KG1 (cell line): ENCODE data around the gene C16orf89.
A peak's percentile ranks its signal among the peaks of the same experiment; 100 is the strongest.
"Not testable (repeated sequence)": the region's sequence is repeated elsewhere in the genome, so short reads cannot be mapped to it uniquely, and the experiment has no call there.

Source experiments
- DNase-seq: peaks from one replicate; lab custom pipeline; 2025; lab: John Stamatoyannopoulos, UW

C16orf89 gene

GRCh38 chr16:5065813-5066212 is at the start of gene C16orf89:
Gene C16orf89 (minus strand): TSS chr16:5065956. CDS start chr16:5065908, 48 bp downstream.
- no peak for DNase-seq

GRCh38 chr16:5110933-5111332 is 45.2 kb upstream of the C16orf89 start:
- not testable (repeated sequence) for DNase-seq

GRCh38 chr16:5108505-5109158 is 42.9 kb upstream of the C16orf89 start:
- no peak for DNase-seq

GRCh38 chr16:5105039-5105438 is 39.3 kb upstream of the C16orf89 start:
- DNase-seq = not testable (repeated sequence)

GRCh38 chr16:5103296-5104032 is 37.7 kb upstream of the C16orf89 start:
- not testable (repeated sequence) for DNase-seq

GRCh38 chr16:5099174-5099573 is 33.4 kb upstream of the C16orf89 start:
- not testable (repeated sequence) for DNase-seq

GRCh38 chr16:5098221-5099159 is 32.7 kb upstream of the C16orf89 start:
- not testable (repeated sequence) for DNase-seq

- DNase-seq = peak; percentile 83
Observed at GRCh38 chr16:5097470-5098220, 31.9 kb upstream of the C16orf89 start, which contains the start of gene EEF2KMT. Gene EEF2KMT (minus strand): TSS chr16:5097795. CDS start chr16:5097739, 56 bp downstream.

GRCh38 chr16:5097061-5097469 is 31.3 kb upstream of the C16orf89 start:
- not testable (repeated sequence) for DNase-seq

- not testable (repeated sequence) for DNase-seq
Observed at GRCh38 chr16:5096437-5097060, 30.8 kb upstream of the C16orf89 start.

GRCh38 chr16:5095145-5095830 is 29.5 kb upstream of the C16orf89 start:
- not testable (repeated sequence) for DNase-seq

- not testable (repeated sequence) for DNase-seq
Observed at GRCh38 chr16:5093746-5094145, 28.0 kb upstream of the C16orf89 start.

- DNase-seq = not testable (repeated sequence)
Observed at GRCh38 chr16:5093081-5093480, 27.3 kb upstream of the C16orf89 start.

- not testable (repeated sequence) for DNase-seq
Observed at GRCh38 chr16:5090592-5090991, 24.8 kb upstream of the C16orf89 start.

GRCh38 chr16:5089911-5090555 is 24.3 kb upstream of the C16orf89 start:
- DNase-seq = not testable (repeated sequence)

- not testable (repeated sequence) for DNase-seq
Observed at GRCh38 chr16:5088936-5089335, 23.2 kb upstream of the C16orf89 start.

- DNase-seq = not testable (repeated sequence)
Observed at GRCh38 chr16:5088086-5088790, 22.5 kb upstream of the C16orf89 start.

GRCh38 chr16:5085716-5086115 is 20.0 kb upstream of the C16orf89 start:
- not testable (repeated sequence) for DNase-seq

GRCh38 chr16:5084802-5085201 is 19.0 kb upstream of the C16orf89 start:
- DNase-seq = peak; percentile 16
